ENCODE measurements around the gene ASPSCR1. TPM values are rescaled to one million over a fixed set of nuclear protein-coding genes. Genes with fewer than 3 reads are reported as not detected.

ASPSCR1 gene
- total and polyA plus RNA-seq, 10 of the 15 experiments (the other 5 are each of a cell fraction or from before 2014, with no cell fraction given): 1.5 to 48.4 (median 25.4) TPM

GRCh38 chr17:81947189-81947588, 30.2 kb upstream of the ASPSCR1 start, which contains the start of gene MYADML2:
Gene MYADML2, minus strand, starts transcription at chr17:81947233. Its CDS starts 5,492 bp downstream, at chr17:81941741.
- DNase-seq (ENCODE audit: low read depth, low spot score) (no peak), ATAC-seq (no peak), FAIRE-seq (no peak)
- ChIA-PET CTCF (no interaction called here), RAD21 (ENCODE audit: unreplicated experiment) (no interaction called here), POLR2A (no interaction called here), SMC1A (ENCODE audit: uncharacterized antibody, unreplicated experiment) (no interaction called here)
- WGBS (ENCODE audit: insufficient coverage, insufficient replicate concordance, low lambda C conversion rate, missing lambda C conversion rate): 58% methylated on average over 9 of the region's 13 CpGs
- Histone ChIP-seq H4K20me1 (ENCODE audit: control insufficient read depth, insufficient read depth) (no peaks in the 10 kb centered on the region), H3K9me3 (replicated peaks; ENCODE audit: control insufficient read depth, insufficient read depth, low read length) (no peaks in the 10 kb centered on the region), H2AFZ (ENCODE audit: control insufficient read depth, low read depth, low read length) (no peak within 1 kb of the TSS), H3K27me3 (replicated peaks in 1 of 2; ENCODE audit: control insufficient read depth in 2 of 2, insufficient read depth in 2 of 2, low read length in 1 of 2) (no peaks in the 10 kb centered on the region), H3K4me1 (ENCODE audit: control insufficient read depth, insufficient read depth, low read length) (no peaks in the 10 kb centered on the region), H3K9ac (ENCODE audit: control insufficient read depth, insufficient read depth, low read length) (no peak within 1 kb of the TSS), H3K27ac (ENCODE audit: control insufficient read depth, insufficient read depth) (no peak within 1 kb of the TSS), H3K4me3 (no peak within 1 kb of the TSS), H3K36me3 (ENCODE audit: control insufficient read depth in 2 of 2, insufficient read depth in 2 of 2, low read length in 1 of 2) (no peaks in the 10 kb centered on the region), H3K79me2 (ENCODE audit: control insufficient read depth, insufficient read depth, low read length) (no peaks in the 10 kb centered on the region), H3K4me2 (ENCODE audit: control insufficient read depth, insufficient read depth) (no peak within 1 kb of the TSS)
- intact Hi-C loops (cut with micrococcal nuclease; ENCODE audit: unreplicated experiment) (no loop called here), in situ Hi-C loops (cut with MboI) (no loop called here)
- no peak for TF ChIP-seq PBX3 (IDR thresholded peaks at IDR 0.05; ENCODE audit: insufficient replicate concordance, low read depth, low read length)
- TF ChIP-seq ZBTB33 (IDR thresholded peaks at IDR 0.05): no peak
- TF ChIP-seq, protein P1, sequence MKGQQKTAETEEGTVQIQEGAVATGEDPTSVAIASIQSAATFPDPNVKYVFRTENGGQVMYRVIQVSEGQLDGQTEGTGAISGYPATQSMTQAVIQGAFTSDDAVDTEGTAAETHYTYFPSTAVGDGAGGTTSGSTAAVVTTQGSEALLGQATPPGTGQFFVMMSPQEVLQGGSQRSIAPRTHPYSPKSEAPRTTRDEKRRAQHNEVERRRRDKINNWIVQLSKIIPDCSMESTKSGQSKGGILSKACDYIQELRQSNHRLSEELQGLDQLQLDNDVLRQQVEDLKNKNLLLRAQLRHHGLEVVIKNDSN (IDR thresholded peaks at IDR 0.05; ENCODE audit: borderline replicate concordance, extremely low read length, insufficient read depth, low read depth, low read length): no peak
- no peak for TF ChIP-seq CEBPZ (IDR thresholded peaks at IDR 0.05; ENCODE audit: low read depth, low read length)
- no peak for TF ChIP-seq STAT1 (conservative IDR thresholded peaks at IDR 0.05)
- TF ChIP-seq SMARCA5 (IDR thresholded peaks at IDR 0.05): no peak
- no peak for TF ChIP-seq JUNB (IDR thresholded peaks at IDR 0.05)
- no peak for TF ChIP-seq SMAD5 (IDR thresholded peaks at IDR 0.05; ENCODE audit: low read depth)
- no peak for TF ChIP-seq HDGF (IDR thresholded peaks at IDR 0.05)
- TF ChIP-seq ZBED1 (IDR thresholded peaks at IDR 0.05; ENCODE audit: borderline replicate concordance): no peak
- no peak for TF ChIP-seq EED (IDR thresholded peaks at IDR 0.05; ENCODE audit: low read depth)
- BruUV-seq (replicated peaks): no TSS peak
